A549 (cell line): ENCODE data around the gene ANKRD65. TPM values are rescaled to one million over a fixed set of nuclear protein-coding genes. Genes with fewer than 3 reads are reported as not detected.

Experiments
- ATAC-seq, 2 experiments: fragments of 200-7000 bp in 1 of 2; fragments of >200 bp in 1 of 2; cut with Nextera tagmentation in 1 of 2; cut with Tn5 transposase in 1 of 2; 3 replicates each; pipeline versions ENCODE4 v1.8.0 to v1.9.1; 2018 to 2020; ENCODE audit warnings: mild to moderate bottlenecking in 1 of 2, moderate library complexity in 1 of 2
- CTCF ChIA-PET: fragments of 300-600 bp; sonication (Branson Sonifier 250); formaldehyde crosslinking; extraction: SDS; loops from one replicate; lab custom pipeline; 2021; ENCODE audit warnings: antibody characterized with exemption, inconsistent platforms; lab: Yijun Ruan, JAX
- POLR2A ChIA-PET: fragments of 350-600 bp; formaldehyde crosslinking; extraction: SDS; loops from one replicate; lab custom pipeline; 2021; ENCODE audit warnings: antibody characterized with exemption, inconsistent platforms; lab: Yijun Ruan, JAX
- DNase-seq, 2 experiments: peaks; one replicate each; pipeline versions ENCODE4 v3.0.0 to v3.0.0-alpha.2; 2011 to 2016; ENCODE audit warnings: low read depth in 1 of 2, low spot score in 1 of 2
- FAIRE-seq: peaks from 2 replicates; lab custom pipeline; 2011; peaks lifted over from hg19 to GRCh38; lab: Jason Lieb, UNC
- H3K27ac ChIP-seq, 2 experiments: fragments of >200 bp; sonication (Bioruptor Twin); formaldehyde crosslinking; 3 replicates each; pipeline ENCODE4 v1.5.1; 2016 to 2017
- H3K4me1 ChIP-seq: fragments of >200 bp; sonication (Bioruptor Twin); formaldehyde crosslinking; 3 replicates; pipeline ENCODE4 v1.6.1; 2016
- H3K4me2 ChIP-seq: fragments of >200 bp; sonication (Bioruptor Twin); formaldehyde crosslinking; 3 replicates; pipeline ENCODE4 v1.6.1; 2016
- H3K4me3 ChIP-seq: fragments of >200 bp; sonication (Bioruptor Twin); formaldehyde crosslinking; 3 replicates; pipeline ENCODE4 v1.5.1; 2016
- H3K9me3 ChIP-seq: fragments of >200 bp; sonication (Bioruptor Twin); formaldehyde crosslinking; 3 replicates; pipeline ENCODE4 v1.6.1; 2016
- BCL3 ChIP-seq: fragments of >200 bp; sonication (Bioruptor Twin); formaldehyde crosslinking; IDR thresholded peaks from 3 replicates; pipeline ENCODE4 v1.6.1; 2016
- BHLHE40 ChIP-seq: IDR thresholded peaks from 2 replicates; pipeline ENCODE4 v1.6.1; 2012; ENCODE audit warnings: low read depth, low read length, inconsistent platforms
- CBX2 ChIP-seq: fragments of 200-600 bp; sonication (generic); IDR thresholded peaks from 2 replicates; pipeline ENCODE4 v1.6.1; 2016; ENCODE audit warnings: low read depth, mild to moderate bottlenecking, borderline replicate concordance
- CTCF ChIP-seq: fragments of >200 bp; sonication (Bioruptor Twin); formaldehyde crosslinking; IDR thresholded peaks from 3 replicates; pipeline ENCODE4 v1.5.1; 2016
- E2F6 ChIP-seq: IDR thresholded peaks from 2 replicates; pipeline ENCODE4 v1.6.1; 2012; ENCODE audit warnings: low read depth, borderline replicate concordance
- EHMT2 ChIP-seq: fragments of 200-600 bp; sonication (generic); IDR thresholded peaks from 2 replicates; pipeline ENCODE4 v1.6.1; 2016; ENCODE audit warnings: antibody characterized with exemption, low read depth, mild to moderate bottlenecking, moderate library complexity
- HES2 ChIP-seq: fragments of >200 bp; sonication (Bioruptor Twin); formaldehyde crosslinking; IDR thresholded peaks from 2 replicates; pipeline ENCODE4 v1.6.1; 2016
- HOXA7 ChIP-seq: fragments of 250-450 bp; sonication (Bioruptor Pico); IDR thresholded peaks from 2 replicates; pipeline ENCODE4 v1.5.0; 2020; ENCODE audit warnings: mild to moderate bottlenecking, moderate library complexity
- HOXB13 ChIP-seq: fragments of 250-450 bp; sonication (Bioruptor Pico); IDR thresholded peaks from 2 replicates; pipeline ENCODE4 v1.5.0; 2020; ENCODE audit warnings: low read depth, mild to moderate bottlenecking, moderate library complexity
- JUN ChIP-seq, 2 experiments: fragments of >200 bp; sonication (Bioruptor Twin); formaldehyde crosslinking; IDR thresholded peaks; 2 replicates in 1 of 2; 3 replicates in 1 of 2; pipeline ENCODE4 v1.6.1; 2016 to 2017
- JUNB ChIP-seq: fragments of >200 bp; sonication (Bioruptor Twin); formaldehyde crosslinking; IDR thresholded peaks from 2 replicates; pipeline ENCODE4 v1.6.1; 2016
- KDM5A ChIP-seq: fragments of 200-600 bp; sonication (generic); IDR thresholded peaks from 2 replicates; pipeline ENCODE4 v1.6.1; 2016; ENCODE audit warnings: antibody characterized with exemption, mild to moderate bottlenecking
- MAX ChIP-seq: IDR thresholded peaks from 2 replicates; pipeline ENCODE4 v1.6.1; 2012
- MAZ ChIP-seq: fragments of 150-350 bp; IDR thresholded peaks from 2 replicates; pipeline ENCODE4 v1.6.1; 2014; ENCODE audit warnings: antibody characterized with exemption, low read depth, low read length, borderline replicate concordance
- NFE2L2 ChIP-seq: fragments of 150-350 bp; conservative IDR thresholded peaks from 2 replicates; pipeline ENCODE4 v1.6.1; 2014; ENCODE audit warnings: low read length
- NR3C1 ChIP-seq: fragments of >200 bp; sonication (Bioruptor Twin); formaldehyde crosslinking; IDR thresholded peaks from 3 replicates; pipeline ENCODE4 v1.6.1; 2017
- PBX3 ChIP-seq: IDR thresholded peaks from 2 replicates; pipeline ENCODE4 v1.6.1; 2012
- PHF8 ChIP-seq: fragments of 200-600 bp; sonication (generic); IDR thresholded peaks from 2 replicates; pipeline ENCODE4 v1.6.1; 2016; ENCODE audit warnings: low read depth, mild to moderate bottlenecking, antibody characterized with exemption, moderate library complexity, borderline replicate concordance
- POLR2A ChIP-seq: IDR thresholded peaks from 2 replicates; pipeline ENCODE4 v1.6.1; 2012; ENCODE audit warnings: mild to moderate bottlenecking, low read length
- POLR2AphosphoS2 ChIP-seq: conservative IDR thresholded peaks from 2 replicates; pipeline ENCODE4 v1.6.1; 2012; ENCODE audit warnings: low read length, improper control_type of control experiment, inconsistent platforms
- RARB ChIP-seq: fragments of 250-450 bp; sonication (Bioruptor Pico); IDR thresholded peaks from 2 replicates; pipeline ENCODE4 v1.8.0; 2021; ENCODE audit warnings: mild to moderate bottlenecking, moderate library complexity
- RCOR1 ChIP-seq: fragments of 150-350 bp; IDR thresholded peaks from 2 replicates; pipeline ENCODE4 v1.6.1; 2014; ENCODE audit warnings: antibody characterized with exemption, low read length, low read depth
- RFX5 ChIP-seq: fragments of 450-650 bp; IDR thresholded peaks from 2 replicates; pipeline ENCODE4 v1.7.1; 2014; ENCODE audit warnings: antibody characterized with exemption, mild to moderate bottlenecking, moderate library complexity
- RNF2 ChIP-seq: fragments of 200-600 bp; sonication (generic); IDR thresholded peaks from 2 replicates; pipeline ENCODE4 v1.6.1; 2016; ENCODE audit warnings: low read depth, mild to moderate bottlenecking, antibody characterized with exemption, moderate library complexity, borderline replicate concordance
- SMC3 ChIP-seq: fragments of >200 bp; sonication (Bioruptor Twin); formaldehyde crosslinking; IDR thresholded peaks from 3 replicates; pipeline ENCODE4 v1.6.1; 2018; ENCODE audit warnings: inconsistent platforms
- TFCP2L1 ChIP-seq: fragments of 250-450 bp; sonication (Bioruptor Pico); IDR thresholded peaks from 2 replicates; pipeline ENCODE4 v1.5.0; 2021; ENCODE audit warnings: mild to moderate bottlenecking
- ZC3H11A ChIP-seq: fragments of 450-650 bp; IDR thresholded peaks from 2 replicates; pipeline ENCODE4 v1.6.1; 2014; ENCODE audit warnings: antibody characterized with exemption, mild to moderate bottlenecking
- ZNF302 ChIP-seq: fragments of 250-450 bp; sonication (Bioruptor Pico); IDR thresholded peaks from 2 replicates; pipeline ENCODE4 v1.9.0; 2021; ENCODE audit warnings: inconsistent platforms, mild to moderate bottlenecking, moderate library complexity
- WGBS: methylation state at CpG from one replicate; pipeline ENCODE4 v1.1.6; 2017; ENCODE audit errors: missing lambda C conversion rate; 5-methylcytosine and 5-hydroxymethylcytosine counted together
- polyA plus RNA-seq, 4 experiments: library from polyadenylated mRNA; depleted of rRNA in 3 of 4; stranded (reverse); fragments of >200 nt; fragmentation: RNase III in 1 of 4; extraction: RNeasy Plus Mini Kit Qiagen cat#74134 plus additional on column Dnase treatment in 1 of 4; gene quantifications; 2 replicates in 3 of 4; 3 replicates in 1 of 4; pipeline ENCODE4 v1.2.3, GENCODE V29; 2011 to 2017

ANKRD65 gene
- polyA plus RNA-seq, 2 of the 4 experiments (the other 2 are of a cell fraction), result 0.05 TPM; not detected in 1

- no peak overlapping the region for H3K4me2 ChIP-seq
- POLR2A ChIA-PET, result no interaction called here
- no peak overlapping the region for H3K4me3 ChIP-seq
- no peaks in the 10 kb centered on the region for H3K9me3 ChIP-seq
- no peak for TF ChIP-seq RFX5
- no peak for TF ChIP-seq HES2
- TF ChIP-seq TFCP2L1 (CRISPR knock-in tag), result no peak
- no peak for TF ChIP-seq JUNB
- TF ChIP-seq MAZ, result no peak
- no peak for TF ChIP-seq SMC3
- TF ChIP-seq ZNF302 (CRISPR knock-in tag), result no peak
- no peak for TF ChIP-seq NFE2L2
- TF ChIP-seq MAX, result no peak
- no peak for TF ChIP-seq HOXA7
- TF ChIP-seq CBX2, result no peak
- TF ChIP-seq NR3C1, result no peak
- no peak for TF ChIP-seq BHLHE40
- no peak for TF ChIP-seq JUN (IDR thresholded peaks at IDR 0.05)
- no peak for TF ChIP-seq RNF2
- no peak for TF ChIP-seq E2F6
- no peak for TF ChIP-seq BCL3
- TF ChIP-seq PHF8, result no peak
- no peak for TF ChIP-seq HOXB13 (CRISPR knock-in tag)
- no peak for TF ChIP-seq POLR2AphosphoS2
- TF ChIP-seq, all 56 proteins: peak for 0
- H3K27ac ChIP-seq, result no peak overlapping the region
- FAIRE-seq, result no peak
- 92% methylated on average over 15 of the region's 15 CpGs for WGBS
- H3K4me1 ChIP-seq, result peaks cover 6% of the 10 kb centered on the region; the same call in 2 of the 3 replicates
- ATAC-seq, result no peak
- CTCF ChIA-PET, result interaction anchor here (0.7 to 2.3 kb wide), 6 partner anchors 9 to 98 kb away, joined by 3 to 13 read pairs (median 4); no protein-coding TSS in a partner anchor
- DNase-seq, result peak in 1 of 2 experiments; percentile 0
These were observed 3.6 kb upstream of the ANKRD65 start for GRCh38 chr1:1424707-1425106.

GRCh38 chr1:1423245-1423597, 2.1 kb upstream of the ANKRD65 start:
- no peak for ATAC-seq
- no peak overlapping the region for H3K4me2 ChIP-seq
- no peaks in the 10 kb centered on the region for H3K9me3 ChIP-seq
- FAIRE-seq, result no peak
- 89% methylated on average over 7 of the region's 7 CpGs for WGBS
- H3K4me1 ChIP-seq, result 0 out of 3 replicates have a peak, but pooled peaks cover 3% of the 10 kb centered on the region
- CTCF ChIA-PET, result interaction anchor here (0.6 to 2.3 kb wide), 2 partner anchors 17 to 23 kb away, joined by 3 to 13 read pairs; no protein-coding TSS in a partner anchor
- DNase-seq, result no peak
- no peak for TF ChIP-seq ZC3H11A
- no peak for TF ChIP-seq KDM5A
- TF ChIP-seq RCOR1, result no peak
- no peak for TF ChIP-seq POLR2A
- TF ChIP-seq PBX3, result no peak
- TF ChIP-seq EHMT2, result no peak
- no peak for TF ChIP-seq RARB
- TF ChIP-seq CTCF, result no peak
- no peak overlapping the region for H3K4me3 ChIP-seq
- no peak overlapping the region for H3K27ac ChIP-seq
- POLR2A ChIA-PET, result no interaction called here
